ENCODE measurements around the gene NTM.

Gene NTM

DNA sequence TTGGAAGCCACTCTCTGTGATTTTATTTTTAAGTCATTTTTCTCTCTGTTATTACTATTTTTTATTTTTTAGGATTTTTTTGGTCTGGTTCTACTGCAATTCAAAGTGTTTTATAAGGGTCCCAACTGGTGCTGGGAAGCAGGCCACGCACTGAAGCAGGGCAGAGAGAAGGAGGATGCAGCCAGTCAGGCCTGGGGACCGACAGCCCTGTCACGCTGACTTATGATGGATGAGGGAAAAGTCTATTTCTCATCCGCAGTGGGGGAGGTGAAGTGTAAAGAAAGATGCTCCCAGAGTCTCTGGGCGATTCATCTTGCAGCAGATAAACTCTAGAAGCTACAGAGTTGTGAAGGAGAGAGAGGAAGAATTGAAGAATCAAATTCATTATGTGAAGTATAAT is 191.6 kb downstream of the NTM start:
- no peak overlapping the region for H3K4me3 ChIP-seq (ENCODE audit: low read depth, low read length)
- TF ChIP-seq, protein P1, sequence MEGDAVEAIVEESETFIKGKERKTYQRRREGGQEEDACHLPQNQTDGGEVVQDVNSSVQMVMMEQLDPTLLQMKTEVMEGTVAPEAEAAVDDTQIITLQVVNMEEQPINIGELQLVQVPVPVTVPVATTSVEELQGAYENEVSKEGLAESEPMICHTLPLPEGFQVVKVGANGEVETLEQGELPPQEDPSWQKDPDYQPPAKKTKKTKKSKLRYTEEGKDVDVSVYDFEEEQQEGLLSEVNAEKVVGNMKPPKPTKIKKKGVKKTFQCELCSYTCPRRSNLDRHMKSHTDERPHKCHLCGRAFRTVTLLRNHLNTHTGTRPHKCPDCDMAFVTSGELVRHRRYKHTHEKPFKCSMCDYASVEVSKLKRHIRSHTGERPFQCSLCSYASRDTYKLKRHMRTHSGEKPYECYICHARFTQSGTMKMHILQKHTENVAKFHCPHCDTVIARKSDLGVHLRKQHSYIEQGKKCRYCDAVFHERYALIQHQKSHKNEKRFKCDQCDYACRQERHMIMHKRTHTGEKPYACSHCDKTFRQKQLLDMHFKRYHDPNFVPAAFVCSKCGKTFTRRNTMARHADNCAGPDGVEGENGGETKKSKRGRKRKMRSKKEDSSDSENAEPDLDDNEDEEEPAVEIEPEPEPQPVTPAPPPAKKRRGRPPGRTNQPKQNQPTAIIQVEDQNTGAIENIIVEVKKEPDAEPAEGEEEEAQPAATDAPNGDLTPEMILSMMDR (IDR thresholded peaks at IDR 0.05; ENCODE audit: low read depth, low read length): no peak

DNA sequence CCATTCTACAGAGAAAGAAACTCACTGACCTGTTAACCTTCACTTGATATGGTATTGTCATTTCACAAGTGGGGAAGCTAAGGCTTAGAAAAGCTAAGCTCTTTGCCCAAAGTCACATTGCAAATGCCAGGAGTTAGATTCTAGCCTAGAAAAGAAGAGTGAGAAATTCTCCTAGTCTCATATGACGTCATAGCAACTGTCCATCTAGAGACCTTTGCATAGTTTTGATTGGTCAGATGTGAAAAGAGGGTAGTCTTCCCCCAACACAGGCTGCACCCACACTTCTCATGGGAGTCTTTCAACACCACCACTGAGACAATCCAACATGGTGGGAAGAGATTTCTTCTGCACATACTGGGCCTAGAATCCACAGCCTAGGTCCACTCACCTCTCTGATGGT is 197.9 kb downstream of the NTM start:
- TF ChIP-seq, protein P1 (IDR thresholded peaks at IDR 0.05; ENCODE audit: low read depth, low read length): no peak
- H3K4me3 ChIP-seq (ENCODE audit: low read depth, low read length): no peak overlapping the region

DNA sequence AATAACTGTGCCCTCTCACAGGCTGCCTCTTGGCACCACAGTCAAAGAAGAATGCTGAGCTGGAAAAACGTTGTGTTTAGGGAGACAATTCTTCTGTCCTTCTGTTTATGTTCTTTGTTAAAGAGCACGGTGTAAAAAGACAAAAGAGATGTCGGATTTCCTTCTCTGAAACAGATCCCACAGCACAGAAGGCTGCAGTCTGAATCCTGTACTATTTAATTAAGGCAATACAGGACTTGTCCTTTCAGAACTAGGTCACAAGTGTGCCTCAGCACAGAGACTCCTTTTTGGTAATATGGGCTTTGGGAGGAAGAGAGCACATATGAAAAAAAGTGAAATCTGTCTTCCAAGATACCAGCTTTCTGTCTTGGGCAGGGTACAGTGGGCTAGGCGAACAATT is 201.2 kb downstream of the NTM start:
- TF ChIP-seq, protein P1 (IDR thresholded peaks at IDR 0.05; ENCODE audit: low read depth, low read length): no peak
- H3K4me3 ChIP-seq (ENCODE audit: low read depth, low read length): no peak overlapping the region

DNA sequence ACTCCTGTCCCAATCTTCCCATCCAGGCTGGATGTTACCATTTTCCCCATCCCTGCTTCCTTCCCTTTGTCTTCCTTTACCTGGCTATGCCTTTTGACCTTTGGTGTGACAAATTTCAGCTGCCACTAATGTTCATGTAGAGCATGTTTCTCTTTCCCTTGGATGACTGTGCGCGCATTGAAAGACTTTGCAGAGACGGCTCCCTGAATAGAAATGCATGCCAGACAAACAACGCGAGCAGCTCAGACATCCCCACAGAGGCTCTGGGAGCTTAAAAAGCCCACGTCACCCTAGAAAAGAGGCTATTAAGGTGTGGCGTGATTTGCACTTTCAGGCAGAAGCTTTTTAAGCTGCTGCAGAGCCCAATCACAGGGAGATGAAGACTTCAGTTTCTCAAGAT is 202.0 kb downstream of the NTM start:
- TF ChIP-seq, protein P1 (IDR thresholded peaks at IDR 0.05; ENCODE audit: low read depth, low read length): no peak
- no peak overlapping the region for H3K4me3 ChIP-seq (ENCODE audit: low read depth, low read length)

DNA sequence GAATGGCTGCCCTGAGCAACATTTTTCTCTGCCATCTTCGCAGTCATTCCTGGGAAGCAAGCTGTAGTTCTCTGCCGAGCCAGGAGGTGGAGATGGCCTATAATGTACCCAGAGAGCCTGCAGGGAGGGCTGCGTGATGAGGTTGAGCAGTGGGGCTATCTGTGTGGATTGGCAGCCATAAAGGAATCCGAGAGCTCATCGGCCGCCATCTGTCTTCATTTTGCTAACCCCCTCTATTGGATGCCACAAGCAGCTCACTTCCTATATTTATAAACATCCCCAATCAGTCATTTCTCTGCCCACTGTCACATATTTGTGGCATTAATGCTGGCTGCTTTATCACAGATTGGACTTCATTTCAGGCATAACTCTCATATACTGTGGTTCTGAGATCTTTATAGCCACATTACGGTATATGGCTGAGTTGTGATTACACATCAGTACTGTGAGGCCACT is 209.5 kb downstream of the NTM start:
- no peak overlapping the region for H3K4me3 ChIP-seq (ENCODE audit: low read depth, low read length)
- TF ChIP-seq, protein P1 (IDR thresholded peaks at IDR 0.05; ENCODE audit: low read depth, low read length): peak; percentile 61

DNA sequence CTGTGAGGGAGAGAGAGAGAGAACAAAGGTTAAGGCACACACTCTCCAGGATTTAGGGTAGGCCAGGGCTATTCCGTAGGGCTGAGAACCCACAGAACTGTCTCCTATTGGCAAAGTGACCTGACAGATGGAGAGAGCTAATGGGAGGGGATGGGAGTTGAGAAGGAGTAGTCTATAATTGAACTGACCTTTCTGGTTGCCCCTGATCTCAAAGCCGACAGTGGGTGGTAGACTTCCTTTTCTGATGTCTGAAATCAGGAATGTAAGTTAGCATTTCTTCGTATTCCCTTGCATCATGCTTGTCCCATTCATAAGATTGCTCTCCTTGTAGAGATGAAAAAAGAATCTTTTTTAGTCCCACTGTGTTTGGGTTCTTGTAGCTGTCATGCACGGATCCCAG is 210.1 kb downstream of the NTM start:
- TF ChIP-seq, protein P1 (IDR thresholded peaks at IDR 0.05; ENCODE audit: low read depth, low read length): no peak
- H3K4me3 ChIP-seq (ENCODE audit: low read depth, low read length): no peak overlapping the region

DNA sequence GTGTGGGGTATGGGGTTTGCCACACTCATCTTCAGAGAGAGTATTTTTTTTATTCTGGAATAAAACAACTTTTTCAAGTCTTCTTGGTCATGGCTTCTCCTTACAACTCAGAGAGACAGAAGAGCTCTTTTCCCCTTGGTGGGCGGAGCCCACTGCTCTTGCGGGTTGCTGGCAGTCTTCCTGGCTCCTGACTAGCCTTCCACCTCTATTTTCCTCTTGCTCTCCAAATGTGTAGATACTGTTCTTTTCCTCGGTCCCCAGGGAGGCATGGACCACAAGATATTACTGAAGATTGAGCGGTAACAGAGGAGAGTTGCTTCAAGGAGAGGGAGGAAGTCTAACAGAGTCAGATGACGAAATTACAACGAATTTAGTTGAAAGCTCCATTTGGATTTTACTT is 210.6 kb downstream of the NTM start:
- TF ChIP-seq, protein P1 (IDR thresholded peaks at IDR 0.05; ENCODE audit: low read depth, low read length): no peak
- no peak overlapping the region for H3K4me3 ChIP-seq (ENCODE audit: low read depth, low read length)
